Keratinocyte (primary cell): Measurements from ENCODE around the gene FOXS1.

Experiments
- EZH2 ChIP-seq: IDR thresholded peaks from one replicate; pipeline ENCODE4 v1.6.1; 2012; ENCODE audit warnings: inconsistent platforms, mild to moderate bottlenecking, low read length, moderate library complexity
- TF ChIP-seq, protein P1 (sequence below), 3 experiments: IDR thresholded peaks in 1 of 3; conservative IDR thresholded peaks in 1 of 3; optimal IDR thresholded peaks in 1 of 3; 2 replicates in 2 of 3; 3 replicates in 1 of 3; pipeline versions ENCODE3 to v1.5.1; 2011; ENCODE audit warnings: low read length in 3 of 3, mild to moderate bottlenecking in 3 of 3, moderate library complexity in 2 of 3, control low read depth in 1 of 3, inconsistent platforms in 1 of 3; ENCODE audit not compliant: insufficient read depth in 2 of 3; ENCODE audit errors: extremely low read depth in 1 of 3

DNA sequence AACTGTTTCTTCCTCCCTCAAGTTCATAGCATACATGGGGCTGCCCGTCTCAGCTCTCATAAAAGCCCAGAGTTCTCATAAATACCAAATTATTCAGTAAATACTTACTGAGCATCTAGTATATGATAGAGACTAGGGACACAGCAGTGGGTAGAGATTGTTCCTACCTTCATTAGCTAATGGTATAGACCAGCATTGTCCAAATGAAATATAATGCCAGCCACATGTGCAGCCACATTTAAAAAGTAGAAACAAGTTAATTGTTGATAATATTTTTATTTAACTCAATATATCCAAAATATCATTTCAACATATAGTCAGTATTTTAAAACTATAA is 26.2 kb upstream of the FOXS1 start:
- TF ChIP-seq EZH2: no peak
- TF ChIP-seq, protein P1, sequence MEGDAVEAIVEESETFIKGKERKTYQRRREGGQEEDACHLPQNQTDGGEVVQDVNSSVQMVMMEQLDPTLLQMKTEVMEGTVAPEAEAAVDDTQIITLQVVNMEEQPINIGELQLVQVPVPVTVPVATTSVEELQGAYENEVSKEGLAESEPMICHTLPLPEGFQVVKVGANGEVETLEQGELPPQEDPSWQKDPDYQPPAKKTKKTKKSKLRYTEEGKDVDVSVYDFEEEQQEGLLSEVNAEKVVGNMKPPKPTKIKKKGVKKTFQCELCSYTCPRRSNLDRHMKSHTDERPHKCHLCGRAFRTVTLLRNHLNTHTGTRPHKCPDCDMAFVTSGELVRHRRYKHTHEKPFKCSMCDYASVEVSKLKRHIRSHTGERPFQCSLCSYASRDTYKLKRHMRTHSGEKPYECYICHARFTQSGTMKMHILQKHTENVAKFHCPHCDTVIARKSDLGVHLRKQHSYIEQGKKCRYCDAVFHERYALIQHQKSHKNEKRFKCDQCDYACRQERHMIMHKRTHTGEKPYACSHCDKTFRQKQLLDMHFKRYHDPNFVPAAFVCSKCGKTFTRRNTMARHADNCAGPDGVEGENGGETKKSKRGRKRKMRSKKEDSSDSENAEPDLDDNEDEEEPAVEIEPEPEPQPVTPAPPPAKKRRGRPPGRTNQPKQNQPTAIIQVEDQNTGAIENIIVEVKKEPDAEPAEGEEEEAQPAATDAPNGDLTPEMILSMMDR (optimal IDR thresholded peaks at IDR 0.05 in 1 of 3, IDR thresholded peaks at IDR 0.05 in 1 of 3, conservative IDR thresholded peaks at IDR 0.05 in 1 of 3; ENCODE audit: extremely low read depth in 1 of 3, insufficient read depth in 2 of 3, low read length in 3 of 3): no peak
